Transverse colon (tissue), 4 donors: ENCODE measurements around the gene ERGIC1. TPM values are rescaled to one million over a fixed set of nuclear protein-coding genes. Genes with fewer than 3 reads are reported as not detected.
A peak's percentile ranks its signal among the peaks of the same experiment; 100 is the strongest.

ENCODE experiments used
- DNase-seq: peaks from one replicate; pipeline ENCODE4 v3.0.0-alpha.2; 2019
- H3K27ac ChIP-seq, 4 donors: fragments of 200-600 bp; sonication (generic); 2 replicates each; pipeline ENCODE4 v1.5.1; 2016 to 2018; ENCODE audit warnings: inconsistent platforms in 4 of 4
- H3K27me3 ChIP-seq: fragments of 200-600 bp; sonication (generic); 2 replicates; pipeline ENCODE4 v1.5.1; 2017; ENCODE audit warnings: inconsistent platforms
- H3K36me3 ChIP-seq, 4 donors: fragments of 200-600 bp; sonication (generic); 2 replicates each; pipeline ENCODE4 v1.5.1; 2017 to 2019; ENCODE audit warnings: inconsistent platforms in 4 of 4
- H3K4me1 ChIP-seq, 4 donors: fragments of 200-600 bp; sonication (generic); 2 replicates each; pipeline ENCODE4 v1.5.1; 2017 to 2020; ENCODE audit warnings: inconsistent platforms in 4 of 4
- H3K4me3 ChIP-seq, 4 donors: fragments of 200-600 bp; sonication (generic); 1 replicate in 1 of 4; 2 replicates in 3 of 4; pipeline versions ENCODE4 v1.5.1 to v1.6.1; 2017 to 2019; ENCODE audit warnings: inconsistent platforms in 4 of 4
- H3K9me3 ChIP-seq, 2 donors: fragments of 200-600 bp; sonication (generic); 2 replicates each; pipeline ENCODE4 v1.5.1; 2017 to 2019; ENCODE audit warnings: inconsistent platforms in 2 of 2
- CTCF ChIP-seq, 5 experiments: fragments of 200-600 bp in 3 of 5; fragments of 450-650 bp in 2 of 5; sonication (generic) in 3 of 5; IDR thresholded peaks; 1 replicate in 2 of 5; 2 replicates in 3 of 5; pipeline ENCODE4 v1.5.1; 2016 to 2017; ENCODE audit warnings: antibody characterized with exemption in 5 of 5, inconsistent platforms in 3 of 5, mild to moderate bottlenecking in 2 of 5, moderate library complexity in 1 of 5
- EP300 ChIP-seq: sonication (generic); formaldehyde crosslinking; IDR thresholded peaks from one replicate; pipeline ENCODE4 v1.6.1; 2017; ENCODE audit warnings: antibody characterized with exemption, low read depth
- POLR2A ChIP-seq: fragments of 450-650 bp; IDR thresholded peaks from one replicate; pipeline ENCODE4 v1.6.1; 2016; ENCODE audit warnings: antibody characterized with exemption, mild to moderate bottlenecking, moderate library complexity
- POLR2AphosphoS5 ChIP-seq, 3 donors: sonication (generic); formaldehyde crosslinking; IDR thresholded peaks; one replicate each; pipeline ENCODE4 v1.6.1; 2016; ENCODE audit warnings: antibody characterized with exemption in 3 of 3
- WGBS, 2 donors: methylation state at CpG; one replicate each; pipeline ENCODE4 v1.1.5; 2018; ENCODE audit warnings: low coverage in 1 of 2; 5-methylcytosine and 5-hydroxymethylcytosine counted together
- in situ Hi-C, 4 donors: fragments of 200-750 bp; cut with MboI; loops; one replicate each; pipeline versions ENCODE4 v1.15.0 to v1.15.1; 2017; ENCODE audit warnings: low sequenced_read_pairs in 3 of 4, low pct_ligation_motif_present in 1 of 4, low pct_unique_long_range_greater_than_20kb in 1 of 4
- intact Hi-C: fragments of 100-400 bp; cut with DNase I; formaldehyde crosslinking; loops from one replicate; pipeline ENCODE4 v1.15.1; 2023; ENCODE audit warnings: low total_unique reads
- total RNA-seq, 4 donors: library from RNA; depleted of rRNA; stranded (reverse); fragments of >200 nt; gene quantifications; one replicate each; pipeline ENCODE4 v1.1.0, GENCODE V29; 2016

ERGIC1 gene
- total RNA-seq, 4 donors from 2014 or later, result 125 to 252 (median 184) TPM

- Histone ChIP-seq H3K4me3 (no peak overlapping the region), H3K9me3 (no peaks in the 10 kb centered on the region), H3K27me3 (no peaks in the 10 kb centered on the region), H3K36me3 (peaks cover 0 to 11% (median 0%) of the 10 kb centered on the region in 4 donors), H3K4me1 (peaks cover 0 to 22% (median 5%) of the 10 kb centered on the region in 4 donors), H3K27ac (no peak overlapping the region)
- DNase-seq, result no peak
- no peak for TF ChIP-seq EP300
- no peak for TF ChIP-seq CTCF (IDR thresholded peaks at IDR 0.05)
- no peak for TF ChIP-seq POLR2A
- TF ChIP-seq POLR2AphosphoS5 (IDR thresholded peaks at IDR 0.05), result no peak
- WGBS, 2 donors, result 74 to 76% methylated on average over 3 of the region's 3 CpGs
- intact Hi-C loops, result loop anchor here (10.0 kb wide), 1 partner anchor 157 kb away; the partner anchor contains the start of gene BNIP1
- in situ Hi-C loops, result loop anchor here in 3 of 4 donors (10.0 kb wide), 1 partner anchor 157 kb away; the partner anchor contains the start of gene BNIP1 (in 3 of the 3)
Observed at GRCh38 chr5:172988276-172988675, 154.2 kb downstream of the ERGIC1 start.

- TF ChIP-seq POLR2AphosphoS5 (IDR thresholded peaks at IDR 0.05), result no peak
- TF ChIP-seq CTCF (IDR thresholded peaks at IDR 0.05), result no peak
- TF ChIP-seq POLR2A, result no peak
- TF ChIP-seq EP300, result no peak
- Histone ChIP-seq H3K4me1 (peaks cover 0 to 8% (median 1%) of the 10 kb centered on the region in 4 donors), H3K4me3 (no peak overlapping the region), H3K27ac (no peak overlapping the region), H3K27me3 (no peaks in the 10 kb centered on the region), H3K9me3 (no peaks in the 10 kb centered on the region), H3K36me3 (peaks cover 0 to 26% (median 3%) of the 10 kb centered on the region in 4 donors)
- WGBS, 2 donors, result 91 to 93% methylated on average over 6 to 8 of the region's 8 CpGs
- intact Hi-C loops, result no loop called here
- in situ Hi-C loops, result no loop called here
- no peak for DNase-seq
Observed at GRCh38 chr5:172990776-172991175, 156.7 kb downstream of the ERGIC1 start.

- Histone ChIP-seq H3K27me3 (no peaks in the 10 kb centered on the region), H3K36me3 (peaks cover 0 to 28% (median 3%) of the 10 kb centered on the region in 4 donors), H3K9me3 (no peaks in the 10 kb centered on the region), H3K27ac (no peak overlapping the region), H3K4me3 (no peak overlapping the region), H3K4me1 (peaks cover 1 to 8% (median 4%) of the 10 kb centered on the region in 4 donors)
- 92 to 100% methylated on average over 2 of the region's 2 CpGs for WGBS, 2 donors
- intact Hi-C loops (no loop called here), in situ Hi-C loops (no loop called here)
- no peak for DNase-seq
- TF ChIP-seq CTCF (IDR thresholded peaks at IDR 0.05) (no peak), EP300 (no peak), POLR2AphosphoS5 (IDR thresholded peaks at IDR 0.05) (no peak), POLR2A (no peak)
Observed at GRCh38 chr5:172994405-172994804, 160.4 kb downstream of the ERGIC1 start.

- H3K27ac ChIP-seq, result peak overlapping the region in 1 of 4 donors; percentile 19
- no peak for DNase-seq
- in situ Hi-C loops, result no loop called here
- H3K27me3 ChIP-seq, result no peaks in the 10 kb centered on the region
- WGBS, 2 donors, result 43 to 46% methylated on average over 3 of the region's 3 CpGs
- intact Hi-C loops, result no loop called here
- H3K4me1 ChIP-seq, result peaks cover 6 to 46% (median 10%) of the 10 kb centered on the region in 4 donors
- TF ChIP-seq POLR2AphosphoS5 (IDR thresholded peaks at IDR 0.05), result no peak
- TF ChIP-seq POLR2A, result no peak
- no peak for TF ChIP-seq CTCF (IDR thresholded peaks at IDR 0.05)
- TF ChIP-seq EP300, result no peak
- H3K36me3 ChIP-seq, result peaks cover 0 to 26% (median 3%) of the 10 kb centered on the region in 4 donors
- no peaks in the 10 kb centered on the region for H3K9me3 ChIP-seq
- no peak overlapping the region for H3K4me3 ChIP-seq
Observed at GRCh38 chr5:172999372-172999973, 165.4 kb downstream of the ERGIC1 start.
